GM18502 (cell line): ENCODE measurements around the gene ANP32A.
"Not testable (repeated sequence)": the region's sequence is repeated elsewhere in the genome, so short reads cannot be mapped to it uniquely, and the experiment has no call there.

Experiments
- ATAC-seq: cut with Tn5 transposase; IDR thresholded peaks from one replicate; pipeline ENCODE4 v1.9.1; 2021; ENCODE audit warnings: mild to moderate bottlenecking; ENCODE audit not compliant: unreplicated experiment, poor library complexity

The ANP32A gene

DNA sequence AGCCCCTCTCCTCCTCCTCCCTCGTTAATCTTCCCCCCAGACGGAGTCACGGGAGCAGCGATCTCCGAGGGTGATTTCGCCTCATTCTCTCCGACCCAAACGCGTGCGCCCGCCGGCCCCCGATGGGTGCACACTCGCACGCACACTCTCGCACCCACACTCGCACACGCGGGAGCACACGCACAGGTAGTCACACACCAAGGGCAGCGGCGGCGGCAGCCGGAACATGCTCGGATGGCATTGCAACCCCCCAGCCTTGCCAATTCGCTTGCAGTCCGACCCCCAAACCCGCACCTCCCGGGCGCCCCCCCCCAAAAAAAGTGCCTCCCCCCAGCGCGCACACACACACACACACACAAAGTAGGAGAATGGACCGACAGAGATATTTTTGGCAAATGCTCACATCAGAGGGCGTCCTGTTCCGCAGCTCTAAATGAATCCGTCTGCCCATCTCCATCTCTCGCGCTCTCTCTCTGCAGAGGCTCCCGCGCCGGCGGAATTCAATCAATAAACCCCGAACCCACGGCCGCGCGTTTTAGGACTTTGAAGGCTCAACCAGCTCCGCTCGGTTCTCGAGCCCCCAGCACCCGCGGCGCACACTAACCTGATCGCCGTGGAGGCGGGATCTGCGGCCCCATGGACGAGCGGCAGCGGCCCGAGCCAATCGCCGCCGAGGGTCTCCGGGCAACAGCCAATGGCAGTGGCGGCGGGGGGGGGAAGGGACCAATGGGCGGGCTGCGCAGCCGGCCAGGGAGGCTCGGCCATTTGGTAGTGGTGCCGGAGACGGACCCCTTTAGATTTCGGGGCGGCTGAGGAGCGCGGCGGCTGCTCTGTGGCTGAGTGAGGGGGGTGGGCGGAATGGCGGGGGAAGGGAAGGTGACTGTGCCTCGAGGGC is at the start of gene ANP32A:
TSS of gene ANP32A (minus strand) at position 601 of the 895 bp plus-strand sequence. CDS start at position 457, 144 bp downstream.
- peak; percentile 62 for ATAC-seq

- no peak for ATAC-seq
These were observed 47.6 kb upstream of the ANP32A start for GRCh38 chr15:68868296-68868695.

DNA sequence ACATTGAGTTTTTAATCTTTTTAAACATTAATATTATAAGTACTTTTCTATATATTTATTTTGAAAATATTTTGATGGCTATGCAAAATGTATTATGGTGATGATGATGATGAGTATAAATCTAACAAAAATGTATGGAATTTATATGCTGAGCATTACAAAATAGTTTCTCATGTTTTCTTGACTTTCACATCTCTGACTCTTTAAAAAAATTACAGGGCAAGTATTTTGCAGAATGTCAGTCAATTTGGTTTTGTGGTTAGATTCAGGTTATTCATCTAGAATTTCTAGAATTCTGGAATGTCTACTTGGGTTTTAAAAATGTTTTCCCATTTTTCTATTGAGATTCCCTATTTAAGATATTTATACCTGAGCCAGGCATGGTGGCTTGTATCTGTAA is 41.7 kb upstream of the ANP32A start:
- no peak for ATAC-seq

DNA sequence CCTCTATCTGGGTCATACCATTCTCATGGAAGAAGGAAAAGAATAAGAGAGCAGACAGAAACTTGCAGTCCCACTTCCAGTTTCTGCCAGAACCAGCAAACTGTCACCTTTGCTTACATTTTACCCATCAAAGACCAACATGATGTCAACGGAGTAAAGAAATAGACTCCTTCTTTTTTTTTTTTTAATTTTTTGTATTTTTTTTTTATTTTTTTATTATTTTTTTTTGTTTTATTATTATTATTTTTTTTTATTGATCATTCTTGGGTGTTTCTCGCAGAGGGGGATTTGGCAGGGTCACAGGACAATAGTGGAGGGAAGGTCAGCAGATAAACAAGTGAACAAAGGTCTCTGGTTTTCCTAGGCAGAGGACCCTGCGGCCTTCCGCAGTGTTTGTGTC is 38.0 kb upstream of the ANP32A start:
- ATAC-seq, result not testable (repeated sequence)

DNA sequence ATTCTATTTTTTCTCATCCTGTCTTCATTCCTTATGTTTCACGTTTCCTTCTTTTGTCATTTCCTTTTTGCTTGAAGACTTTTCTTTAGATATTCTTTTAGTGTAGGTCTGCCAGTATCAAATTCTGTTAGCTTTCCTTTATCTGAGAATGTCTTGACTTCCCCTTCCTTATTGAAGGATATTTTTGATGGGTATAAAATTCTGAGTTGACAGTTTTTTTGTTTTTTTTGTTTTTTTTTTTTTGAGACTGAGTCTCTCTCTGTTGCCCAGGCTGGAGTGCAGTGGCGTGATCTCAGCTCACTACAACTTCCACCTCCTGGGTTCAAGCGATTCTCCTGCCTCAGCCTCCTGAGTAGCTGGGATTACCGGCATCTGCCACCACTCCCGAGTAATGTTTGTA is 36.7 kb upstream of the ANP32A start:
- not testable (repeated sequence) for ATAC-seq

- no peak for ATAC-seq
These were observed 31.8 kb upstream of the ANP32A start for GRCh38 chr15:68852461-68852860.

- no peak for ATAC-seq
These were observed 31.3 kb upstream of the ANP32A start for GRCh38 chr15:68851971-68852370.

GRCh38 chr15:68849497-68849896 is 28.8 kb upstream of the ANP32A start:
- ATAC-seq, result no peak

GRCh38 chr15:68846851-68847439 is 26.2 kb upstream of the ANP32A start:
- ATAC-seq, result no peak

DNA sequence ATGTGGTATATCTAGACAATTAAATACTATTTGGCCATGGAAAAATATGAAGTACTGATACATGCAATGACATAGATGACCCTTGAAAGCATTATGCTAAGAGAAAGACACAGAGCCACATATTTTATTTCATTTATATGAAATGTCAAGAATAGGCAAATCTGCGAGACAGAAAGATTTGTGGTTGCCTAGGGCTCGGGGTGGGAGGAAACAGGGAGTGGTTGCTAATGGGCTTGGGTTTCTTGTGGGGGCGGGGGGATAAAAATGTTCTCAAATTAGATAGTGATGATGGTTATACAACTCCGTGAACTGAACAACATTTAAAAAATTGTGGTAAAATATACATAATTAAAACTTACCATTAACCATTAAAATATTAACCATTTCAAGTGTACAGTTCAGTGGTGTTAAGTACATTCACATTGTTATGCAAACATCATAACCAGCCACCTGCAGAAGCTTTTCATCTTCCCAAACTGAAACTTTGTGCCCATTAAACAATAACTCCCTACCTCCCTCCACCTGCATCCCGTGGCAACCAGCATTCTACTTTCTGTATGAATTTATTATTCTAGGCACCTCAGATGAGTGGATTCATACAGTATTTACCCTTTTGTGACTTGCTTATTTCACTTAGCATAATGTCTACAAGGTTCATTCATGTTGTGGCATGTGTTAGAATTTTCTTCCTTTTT is 24.3 kb upstream of the ANP32A start:
- no peak for ATAC-seq

DNA sequence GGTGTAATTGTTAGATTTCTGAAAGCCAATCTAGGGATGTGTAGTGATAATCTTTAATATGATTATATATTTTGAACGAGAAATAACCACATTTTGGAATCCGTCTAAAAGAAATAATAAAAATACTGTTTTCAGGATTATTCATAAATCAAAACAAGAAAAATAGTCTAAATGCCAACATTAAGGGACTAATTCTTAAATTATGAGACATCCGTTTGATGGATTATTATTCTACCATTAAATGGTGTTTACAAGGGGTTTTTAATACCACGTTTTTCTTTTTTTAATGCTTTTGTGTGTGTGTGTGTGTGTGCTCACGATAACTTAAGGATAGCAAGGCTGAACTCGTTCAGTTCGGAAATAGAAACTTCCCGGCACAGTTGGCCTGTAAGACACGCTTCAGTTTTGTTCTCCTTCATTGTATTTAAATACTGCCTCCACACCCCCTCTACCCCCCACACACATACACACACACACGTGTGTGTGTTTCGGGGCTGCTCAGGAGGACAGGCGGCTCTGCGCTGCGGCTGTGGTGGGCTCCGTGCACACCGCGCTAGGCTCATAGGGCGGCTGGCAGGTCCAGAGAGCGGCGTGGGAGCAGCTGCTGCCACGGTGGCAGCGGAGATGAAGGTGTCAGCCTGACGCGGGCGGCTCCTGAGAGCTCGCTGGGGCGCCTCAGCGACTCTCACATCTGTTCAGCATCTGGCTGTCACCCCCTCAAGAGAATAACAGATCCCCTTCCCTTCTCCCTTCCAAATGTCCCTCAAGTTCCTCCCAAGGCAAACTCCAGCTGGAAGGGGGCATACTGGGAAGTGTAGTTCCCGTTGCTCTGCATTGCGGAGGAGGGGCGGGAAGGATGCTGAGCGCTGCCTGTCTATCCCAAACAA is 23.0 kb upstream of the ANP32A start:
- ATAC-seq, result no peak

DNA sequence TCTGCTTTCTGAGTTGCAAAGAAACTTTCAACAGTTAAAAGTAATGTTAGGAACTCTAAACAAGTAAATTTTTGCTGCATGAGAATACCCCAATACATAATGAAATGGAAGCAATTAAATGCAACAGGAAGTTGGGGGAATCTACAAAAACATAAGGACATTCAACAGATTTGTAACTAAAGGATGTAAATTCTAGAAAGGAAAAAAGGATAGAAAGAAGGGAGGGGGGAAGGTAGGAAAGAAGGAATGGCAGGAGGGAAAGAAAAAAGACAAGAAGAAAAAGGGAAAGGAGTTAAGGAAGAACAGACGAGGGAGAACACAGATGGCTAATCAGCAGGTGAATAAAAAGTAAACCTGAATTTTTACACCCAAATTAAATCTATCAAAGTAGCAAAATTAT is 22.3 kb upstream of the ANP32A start:
- no peak for ATAC-seq

- ATAC-seq, result no peak
These were observed 13.7 kb upstream of the ANP32A start for GRCh38 chr15:68834346-68834745.

GRCh38 chr15:68833700-68834331 is 13.1 kb upstream of the ANP32A start:
- no peak for ATAC-seq

DNA sequence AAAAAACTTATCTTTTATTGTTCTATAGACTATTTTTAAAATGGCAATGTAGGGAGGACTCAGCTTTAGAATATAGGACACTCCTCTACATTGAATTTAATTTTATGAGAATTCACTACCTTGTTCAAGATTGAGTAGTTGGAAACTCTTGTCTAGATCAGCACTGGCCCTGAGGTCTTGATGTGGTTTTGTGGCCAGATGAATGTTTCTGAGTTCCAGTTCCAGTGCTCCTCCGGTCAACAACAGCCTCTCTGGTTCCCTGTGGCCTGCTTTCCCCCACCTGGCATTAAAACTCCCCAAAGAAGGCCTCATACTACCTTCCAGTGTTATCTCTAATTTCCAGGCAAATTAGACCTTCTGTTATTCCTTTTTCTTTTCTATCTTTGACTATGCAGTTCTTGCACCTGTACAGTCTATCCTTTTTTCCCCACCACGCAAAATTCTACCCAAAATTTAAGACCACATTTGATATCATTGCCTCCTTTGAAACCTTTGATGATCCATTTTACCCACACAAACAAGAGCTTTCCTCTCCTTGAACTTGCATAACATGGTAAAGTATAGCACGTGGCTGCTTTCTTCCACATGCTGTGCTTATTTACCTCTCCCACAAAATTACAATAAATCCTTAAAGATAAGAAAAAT is 9.6 kb upstream of the ANP32A start:
- no peak for ATAC-seq

GRCh38 chr15:68829068-68829467 is 8.4 kb upstream of the ANP32A start:
- no peak for ATAC-seq

- no peak for ATAC-seq
These were observed 2.9 kb upstream of the ANP32A start for GRCh38 chr15:68823561-68823960.

DNA sequence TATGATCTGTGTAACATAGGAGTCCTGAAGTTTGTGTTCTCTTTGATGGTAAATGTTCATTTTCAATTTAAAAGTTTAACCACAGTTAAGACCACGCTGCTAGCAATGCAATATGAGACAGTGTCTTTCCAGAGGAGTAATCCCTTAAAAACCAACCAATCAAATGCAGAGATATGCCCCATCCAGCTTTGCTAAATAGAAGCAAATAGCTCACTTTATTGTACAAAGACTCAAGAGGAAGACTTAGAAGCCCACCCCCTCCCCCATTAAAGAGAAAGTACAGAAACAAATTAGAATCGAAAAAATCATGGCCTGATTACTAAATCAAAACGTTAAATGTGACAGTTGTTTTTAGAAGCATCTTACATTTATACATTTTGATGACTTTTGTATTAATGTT is 2.1 kb upstream of the ANP32A start:
- no peak for ATAC-seq

GRCh38 chr15:68821841-68822381 is 1.2 kb upstream of the ANP32A start:
- ATAC-seq, result no peak
